Activated naive CD8-positive, alpha-beta T cell treated with anti-CD3 and anti-CD28 coated beads, Interleukin-2, amount 50 U/mL, for 24 hours (primary cell): Measurements from ENCODE around the gene PLCB2.

Experiments used
- ATAC-seq: fragments of 150-1000 bp; cut with Tn5 transposase; one replicate; pipeline ENCODE4 v1.10.0; 2021
- DNase-seq: peaks from one replicate; pipeline ENCODE4 v3.0.0; 2021
- H3K27ac Mint-ChIP-seq: one replicate; pipeline ENCODE4 v1.8.0; 2021; ENCODE audit warnings: mild to moderate bottlenecking, mixed read lengths
- H3K27me3 Mint-ChIP-seq: one replicate; pipeline ENCODE4 v1.8.0; 2021; ENCODE audit warnings: mixed read lengths
- H3K36me3 Mint-ChIP-seq: one replicate; pipeline ENCODE4 v1.8.0; 2021; ENCODE audit warnings: low read depth, mixed read lengths
- H3K4me1 Mint-ChIP-seq: one replicate; pipeline ENCODE4 v1.8.0; 2021; ENCODE audit warnings: mixed read lengths
- H3K4me3 Mint-ChIP-seq: one replicate; pipeline ENCODE4 v1.8.0; 2021; ENCODE audit warnings: mild to moderate bottlenecking, moderate library complexity, mixed read lengths
- H3K9me3 Mint-ChIP-seq: one replicate; pipeline ENCODE4 v1.8.0; 2021; ENCODE audit warnings: mixed read lengths

PLCB2 gene

DNA sequence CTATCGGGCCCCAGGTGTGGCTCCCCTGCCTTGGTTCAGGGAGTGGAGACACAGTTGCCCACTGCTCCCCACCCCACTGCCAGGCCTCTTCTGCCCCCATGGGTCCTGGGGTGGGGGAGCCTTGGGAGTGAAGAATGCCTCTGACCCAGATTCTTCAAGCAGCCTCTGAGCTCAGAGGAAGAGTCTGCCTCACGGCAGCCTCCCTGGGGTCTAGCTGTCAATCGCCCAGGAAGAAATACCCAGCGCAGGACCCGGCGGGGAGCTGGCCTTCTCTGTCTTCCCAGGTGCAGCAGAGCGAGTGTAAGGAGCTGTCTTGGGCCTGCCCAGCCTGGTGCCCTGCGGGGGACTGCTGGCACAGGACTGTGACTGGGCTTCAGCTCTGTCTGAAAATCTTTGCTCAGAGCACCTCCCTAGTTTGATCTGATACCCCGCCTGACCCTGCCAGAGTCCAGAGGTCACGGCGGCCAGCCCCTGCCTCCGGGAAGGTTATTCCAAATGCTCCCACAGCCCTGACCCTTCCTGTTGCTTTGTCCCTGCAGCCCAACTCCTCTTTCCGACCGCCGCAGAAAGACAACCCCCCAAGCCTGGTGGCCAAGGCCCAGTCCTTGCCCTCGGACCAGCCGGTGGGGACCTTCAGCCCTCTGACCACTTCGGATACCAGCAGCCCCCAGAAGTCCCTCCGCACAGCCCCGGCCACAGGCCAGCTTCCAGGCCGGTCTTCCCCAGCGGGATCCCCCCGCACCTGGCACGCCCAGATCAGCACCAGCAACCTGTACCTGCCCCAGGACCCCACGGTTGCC, 35.9 kb downstream of the PLCB2 start:
- H3K9me3 Mint-ChIP-seq = no peaks in the 10 kb centered on the region
- no peaks in the 10 kb centered on the region for H3K36me3 Mint-ChIP-seq
- H3K27ac Mint-ChIP-seq = no peak overlapping the region
- DNase-seq (no peak), ATAC-seq (no peak)
- H3K27me3 Mint-ChIP-seq = peaks cover 4% of the 10 kb centered on the region
- H3K4me3 Mint-ChIP-seq = no peak overlapping the region
- peaks cover 2% of the 10 kb centered on the region for H3K4me1 Mint-ChIP-seq

- no peak overlapping the region for H3K27ac Mint-ChIP-seq
- no peak for DNase-seq
- no peaks in the 10 kb centered on the region for H3K36me3 Mint-ChIP-seq
- H3K4me3 Mint-ChIP-seq = no peak overlapping the region
- no peaks in the 10 kb centered on the region for H3K27me3 Mint-ChIP-seq
- no peaks in the 10 kb centered on the region for H3K9me3 Mint-ChIP-seq
- H3K4me1 Mint-ChIP-seq = peaks cover 2% of the 10 kb centered on the region
- no peak for ATAC-seq
Measured at GRCh38 chr15:40270246-40270995, 37.3 kb downstream of the PLCB2 start.

DNA sequence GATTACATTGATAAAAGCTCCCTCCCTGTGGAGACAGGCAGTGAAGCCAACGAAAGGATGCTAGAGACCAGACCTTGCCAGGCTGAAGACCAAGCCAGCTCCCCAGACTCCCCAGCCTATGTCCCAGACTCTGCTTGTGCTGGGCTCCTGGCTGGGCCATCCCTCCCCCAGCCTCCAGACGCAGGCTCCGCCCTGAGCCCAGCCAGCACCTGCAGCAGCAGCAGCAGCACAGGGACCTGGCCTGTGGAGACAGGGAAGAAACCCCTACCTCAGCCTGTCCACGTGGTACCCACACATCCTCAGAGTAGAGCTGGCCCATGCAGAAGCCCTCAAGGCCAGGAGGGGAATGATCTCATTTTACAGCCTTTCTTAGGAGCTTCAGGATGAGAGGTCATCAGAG, 38.1 kb downstream of the PLCB2 start:
- no peaks in the 10 kb centered on the region for H3K27me3 Mint-ChIP-seq

GRCh38 chr15:40267670-40268069, 40.1 kb downstream of the PLCB2 start:
- H3K27ac Mint-ChIP-seq = no peak overlapping the region
- no peak for ATAC-seq
- H3K4me1 Mint-ChIP-seq = no peaks in the 10 kb centered on the region
- no peak for DNase-seq
- no peaks in the 10 kb centered on the region for H3K36me3 Mint-ChIP-seq
- H3K9me3 Mint-ChIP-seq = no peaks in the 10 kb centered on the region
- no peaks in the 10 kb centered on the region for H3K27me3 Mint-ChIP-seq
- no peak overlapping the region for H3K4me3 Mint-ChIP-seq

More for the DNA sequence above, 38.1 kb downstream of the PLCB2 start:
- Mint-ChIP-seq H3K36me3 (no peaks in the 10 kb centered on the region), H3K4me1 (no peaks in the 10 kb centered on the region), H3K27ac (no peak overlapping the region), H3K9me3 (no peaks in the 10 kb centered on the region), H3K4me3 (no peak overlapping the region)
- DNase-seq (no peak), ATAC-seq (no peak)

DNA sequence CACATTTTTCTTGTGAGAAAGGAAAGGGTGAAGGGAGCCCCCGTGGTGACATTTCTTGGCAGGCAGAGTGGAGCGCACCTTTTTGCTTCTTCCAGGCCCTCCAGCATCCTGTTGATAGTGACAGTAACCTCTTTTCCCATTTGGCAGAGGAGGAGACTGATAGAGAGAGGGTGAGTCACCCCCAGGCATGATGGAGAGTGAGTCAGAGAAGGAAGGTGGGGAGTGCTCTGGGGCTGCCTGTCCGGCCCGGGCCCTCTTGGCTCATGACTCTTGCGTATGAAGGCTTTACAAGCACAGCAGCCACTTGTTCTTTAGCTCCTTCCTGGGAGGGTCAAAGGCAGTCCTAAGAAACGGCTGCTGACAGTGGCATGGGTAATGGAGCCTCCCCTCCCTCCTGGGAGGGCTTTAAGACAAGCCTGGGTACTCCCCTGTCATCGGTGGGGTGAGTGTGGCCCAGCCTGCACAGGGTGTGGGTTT, 40.9 kb downstream of the PLCB2 start:
- Mint-ChIP-seq H3K4me3 (no peak overlapping the region), H3K4me1 (no peaks in the 10 kb centered on the region), H3K27ac (no peak overlapping the region), H3K36me3 (no peaks in the 10 kb centered on the region), H3K9me3 (no peaks in the 10 kb centered on the region), H3K27me3 (no peaks in the 10 kb centered on the region)
- ATAC-seq = peak; percentile 70
- DNase-seq = no peak

- ATAC-seq (no peak), DNase-seq (no peak)
- Mint-ChIP-seq H3K4me1 (no peaks in the 10 kb centered on the region), H3K27ac (no peak overlapping the region), H3K36me3 (no peaks in the 10 kb centered on the region), H3K9me3 (no peaks in the 10 kb centered on the region), H3K27me3 (peaks cover 3% of the 10 kb centered on the region), H3K4me3 (no peak overlapping the region)
Measured at GRCh38 chr15:40265875-40266274, 41.9 kb downstream of the PLCB2 start.

DNA sequence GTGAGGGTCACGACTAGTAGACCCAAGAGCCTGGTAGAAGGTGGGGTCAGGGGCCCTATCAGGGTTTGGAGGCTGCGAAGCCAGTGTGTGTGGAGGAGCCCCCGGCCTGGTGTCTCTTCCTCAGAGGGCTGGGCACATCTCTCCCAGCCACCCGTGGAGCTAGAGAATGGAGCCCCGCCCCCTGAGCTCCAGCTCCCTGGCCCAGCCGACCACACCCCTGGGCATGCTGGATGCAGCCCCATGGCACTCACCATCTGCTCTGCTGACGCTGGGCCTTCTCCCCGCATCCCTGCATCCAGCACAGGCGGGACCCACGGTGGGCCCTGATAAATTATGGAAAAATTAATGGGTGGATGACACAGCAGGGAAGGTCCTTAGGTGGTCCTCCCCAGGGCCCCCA, 42.4 kb downstream of the PLCB2 start:
- no peak overlapping the region for H3K27ac Mint-ChIP-seq
- DNase-seq (no peak), ATAC-seq (no peak)
- H3K4me3 Mint-ChIP-seq = no peak overlapping the region
- H3K9me3 Mint-ChIP-seq = no peaks in the 10 kb centered on the region
- H3K27me3 Mint-ChIP-seq = peaks cover 3% of the 10 kb centered on the region
- no peaks in the 10 kb centered on the region for H3K4me1 Mint-ChIP-seq
- H3K36me3 Mint-ChIP-seq = no peaks in the 10 kb centered on the region

GRCh38 chr15:40264321-40265153, 43.2 kb downstream of the PLCB2 start:
- Mint-ChIP-seq H3K36me3 (no peaks in the 10 kb centered on the region), H3K27ac (no peak overlapping the region), H3K4me3 (no peak overlapping the region), H3K9me3 (no peaks in the 10 kb centered on the region), H3K4me1 (no peaks in the 10 kb centered on the region), H3K27me3 (peaks cover 3% of the 10 kb centered on the region)
- no peak for ATAC-seq
- DNase-seq = no peak

DNA sequence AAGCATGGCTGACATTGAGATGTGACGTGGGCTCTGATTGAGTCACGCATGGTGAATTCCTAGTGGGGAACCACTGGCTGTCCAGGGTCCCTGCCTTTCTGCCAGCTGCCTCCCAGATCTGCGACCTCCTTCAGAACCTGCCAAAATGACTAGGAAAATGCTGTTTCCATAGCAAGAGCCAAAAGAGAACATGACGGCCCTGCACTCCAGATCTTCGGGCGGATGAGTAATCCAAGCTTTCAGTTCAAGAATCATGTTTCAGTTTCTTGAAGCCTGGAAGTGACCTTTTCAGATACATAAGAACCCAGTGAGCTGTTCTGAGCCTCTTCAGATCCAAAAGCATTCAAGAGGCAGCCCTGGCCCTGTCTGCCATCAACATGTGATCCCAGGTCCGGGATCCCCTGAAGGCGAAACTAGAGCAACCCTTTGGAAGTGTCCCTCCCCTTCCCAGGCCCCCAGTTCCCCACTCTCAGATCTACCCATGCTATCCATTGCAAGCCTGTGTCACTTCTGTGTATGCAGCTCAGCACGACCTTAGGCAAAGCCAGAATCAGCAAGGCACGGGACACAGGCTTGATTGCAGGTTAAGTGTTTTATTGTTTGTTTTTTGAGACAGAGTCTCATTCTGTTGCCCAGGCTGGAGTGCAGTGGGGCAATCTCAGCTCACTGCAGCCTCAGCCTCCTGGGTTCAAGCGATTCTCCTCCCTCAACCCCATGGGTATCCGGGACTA, 44.5 kb downstream of the PLCB2 start:
- no peaks in the 10 kb centered on the region for H3K9me3 Mint-ChIP-seq
- H3K27ac Mint-ChIP-seq = no peak overlapping the region
- no peak overlapping the region for H3K4me3 Mint-ChIP-seq
- peaks cover 3% of the 10 kb centered on the region for H3K27me3 Mint-ChIP-seq
- no peaks in the 10 kb centered on the region for H3K4me1 Mint-ChIP-seq
- no peaks in the 10 kb centered on the region for H3K36me3 Mint-ChIP-seq
- DNase-seq (no peak), ATAC-seq (no peak)

DNA sequence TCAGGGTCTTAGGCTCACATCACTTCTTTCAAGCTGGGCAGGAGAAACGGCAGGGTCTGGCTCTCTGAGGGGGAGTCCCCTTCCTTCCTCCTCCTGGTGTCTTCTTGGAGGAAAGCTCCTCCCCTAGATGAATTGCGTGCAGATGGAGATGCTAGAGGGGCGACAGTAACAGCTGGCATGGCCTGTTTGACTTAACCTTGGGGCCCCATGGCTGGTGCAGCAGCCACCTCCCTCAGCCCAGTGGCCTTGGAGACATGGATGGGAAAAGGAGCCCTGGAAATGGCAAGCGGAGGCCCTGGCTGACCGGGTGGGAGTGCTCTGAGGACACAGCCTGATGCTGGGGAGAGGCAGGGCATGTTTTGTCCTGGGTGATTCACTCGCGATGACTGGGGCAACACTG, 48.7 kb downstream of the PLCB2 start:
- Mint-ChIP-seq H3K27me3 (peaks cover 11% of the 10 kb centered on the region), H3K9me3 (no peaks in the 10 kb centered on the region), H3K4me3 (no peak overlapping the region), H3K4me1 (no peaks in the 10 kb centered on the region), H3K27ac (no peak overlapping the region), H3K36me3 (no peaks in the 10 kb centered on the region)
- DNase-seq (no peak), ATAC-seq (no peak)

- DNase-seq (no peak), ATAC-seq (no peak)
- Mint-ChIP-seq H3K36me3 (no peaks in the 10 kb centered on the region), H3K4me1 (no peaks in the 10 kb centered on the region), H3K9me3 (no peaks in the 10 kb centered on the region), H3K27me3 (peaks cover 16% of the 10 kb centered on the region), H3K4me3 (no peak overlapping the region), H3K27ac (no peak overlapping the region)
Measured at GRCh38 chr15:40258544-40258943, 49.2 kb downstream of the PLCB2 start.

DNA sequence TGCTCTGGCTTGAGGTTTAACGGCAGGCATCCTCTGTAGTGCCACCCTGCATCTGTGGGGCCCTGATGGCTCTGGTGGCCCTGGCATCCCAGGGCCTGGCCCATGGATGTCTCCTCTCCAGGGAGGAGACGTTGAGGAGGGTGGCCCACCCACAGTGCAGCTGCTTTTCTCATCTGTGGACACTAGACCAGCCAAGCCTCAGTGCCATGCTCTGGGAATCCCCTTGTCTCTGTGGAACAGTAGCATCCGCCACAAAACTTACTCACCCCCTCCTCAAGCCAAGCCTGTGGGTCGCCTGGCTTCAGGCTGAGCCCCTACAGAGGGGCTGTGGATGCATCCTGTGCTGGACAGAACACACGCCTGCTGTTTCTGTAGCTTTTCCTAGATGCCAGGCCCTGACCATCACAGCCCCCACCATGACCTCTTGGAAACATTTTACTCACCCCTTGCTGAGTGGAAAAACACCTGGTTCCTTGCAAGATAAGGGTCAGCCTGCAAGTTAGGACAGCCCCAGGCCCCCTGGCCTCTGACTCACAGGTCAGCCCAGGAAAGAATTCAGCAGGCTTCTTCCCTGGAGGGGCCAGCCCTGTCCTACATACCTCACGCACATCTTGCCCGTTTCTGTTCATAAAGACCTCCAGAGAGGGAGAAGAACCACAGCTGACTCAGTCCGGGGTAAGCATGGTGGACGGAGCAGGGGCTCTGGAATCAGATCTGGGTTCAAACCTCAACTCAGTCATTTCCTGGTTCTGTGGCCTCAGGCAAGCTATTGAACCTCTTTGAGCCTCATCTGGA, 49.9 kb downstream of the PLCB2 start:
- ATAC-seq (no peak), DNase-seq (no peak)
- Mint-ChIP-seq H3K9me3 (no peaks in the 10 kb centered on the region), H3K27me3 (peaks cover 22% of the 10 kb centered on the region), H3K27ac (no peak overlapping the region), H3K36me3 (no peaks in the 10 kb centered on the region), H3K4me1 (peaks cover 3% of the 10 kb centered on the region), H3K4me3 (no peak overlapping the region)

DNA sequence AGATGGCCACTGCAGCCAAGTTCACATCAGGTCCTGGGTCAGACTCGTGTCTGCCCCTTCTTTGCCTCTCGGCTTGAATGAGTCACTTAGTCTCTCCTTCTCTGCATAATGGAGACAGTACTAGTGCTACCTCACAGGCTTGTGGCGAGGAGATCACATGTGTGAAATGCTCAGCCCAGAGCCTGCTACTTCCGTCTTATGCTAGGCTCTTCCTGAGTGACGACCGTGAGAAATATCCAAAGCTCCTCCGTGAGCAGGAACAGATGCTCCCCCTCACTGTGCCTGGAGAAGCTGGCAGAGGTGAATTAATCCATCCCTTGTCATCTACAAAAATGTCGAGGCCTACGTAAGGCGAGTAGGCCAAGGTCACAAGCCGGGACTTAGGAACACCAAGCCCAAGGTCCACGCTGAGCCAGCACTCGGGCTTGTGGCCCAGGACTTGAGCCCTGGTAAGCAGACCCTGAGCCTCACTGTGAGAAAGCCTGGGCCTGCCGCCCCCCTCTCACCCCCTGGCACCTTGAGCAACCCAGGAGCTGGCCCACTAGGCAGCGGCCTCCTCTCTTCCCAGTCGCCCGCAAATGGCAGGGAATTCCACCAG, 51.0 kb downstream of the PLCB2 start:
- H3K9me3 Mint-ChIP-seq = no peaks in the 10 kb centered on the region
- H3K27me3 Mint-ChIP-seq = peaks cover 25% of the 10 kb centered on the region
- H3K4me1 Mint-ChIP-seq = peaks cover 3% of the 10 kb centered on the region
- H3K4me3 Mint-ChIP-seq = no peak overlapping the region
- no peak overlapping the region for H3K27ac Mint-ChIP-seq
- ATAC-seq (no peak), DNase-seq (no peak)
- H3K36me3 Mint-ChIP-seq = no peaks in the 10 kb centered on the region
